NT2/D1 (cell line): ENCODE measurements around the gene SLC7A6.

Experiments used
- SUZ12 ChIP-seq: IDR thresholded peaks from 2 replicates; pipeline ENCODE4 v1.6.1; 2011; ENCODE audit not compliant: insufficient read length, insufficient read depth; ENCODE audit errors: extremely low read depth
- YY1 ChIP-seq: IDR thresholded peaks from 2 replicates; pipeline ENCODE4 v1.6.1; 2011; ENCODE audit not compliant: insufficient read length, insufficient read depth
- ZNF274 ChIP-seq: IDR thresholded peaks from 2 replicates; pipeline ENCODE4 v1.6.1; 2011; ENCODE audit warnings: mild to moderate bottlenecking, low read depth, low read length

GRCh38 chr16:68287276-68288251 is 23.2 kb downstream of the SLC7A6 start:
- TF ChIP-seq ZNF274 (no peak), SUZ12 (no peak), YY1 (no peak)
